Measurements from ENCODE around the gene CCDC180. TPM values are rescaled to one million over a fixed set of nuclear protein-coding genes. Genes with fewer than 3 reads are reported as not detected.
"Not testable (repeated sequence)": the region's sequence is repeated elsewhere in the genome, so short reads cannot be mapped to it uniquely, and the experiment has no call there.

CCDC180 gene
- 16.1 to 17.7 TPM (median 17.1 TPM) in 3 replicates for total RNA-seq

DNA sequence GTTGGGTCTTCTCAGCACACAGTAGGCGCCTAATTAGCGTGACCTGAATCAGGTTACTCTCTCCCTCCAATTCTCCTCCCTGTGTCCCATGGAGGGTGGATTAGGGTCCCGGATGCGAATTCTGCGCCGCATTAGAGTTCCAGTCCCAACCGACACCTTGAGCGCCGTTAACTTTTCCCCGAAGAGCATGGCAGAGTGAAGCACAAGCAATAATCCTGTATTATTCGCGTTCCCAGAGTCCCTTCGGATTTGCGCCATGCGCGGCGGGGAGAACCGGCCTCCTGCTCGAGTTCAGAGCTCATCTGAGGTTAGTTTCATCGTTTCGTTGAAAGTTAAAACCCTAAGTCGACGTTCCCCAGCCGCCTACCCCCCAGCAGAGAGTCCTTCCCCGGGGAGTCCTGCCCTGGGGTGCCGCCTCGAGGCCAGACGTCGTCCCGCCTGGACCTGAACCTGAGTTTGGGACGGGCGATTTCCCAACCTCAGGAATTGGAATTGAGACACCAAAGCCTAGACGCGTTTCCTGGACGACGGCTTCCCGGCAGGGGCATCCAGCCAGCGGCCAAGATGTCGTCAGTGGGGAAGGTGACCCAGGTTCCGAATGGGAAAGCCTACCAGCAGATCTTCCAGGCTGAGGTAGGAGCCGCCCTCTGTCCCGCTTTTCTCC is at the start of gene CCDC180:
TSS of gene CCDC180 (plus strand) at position 160 of the 664 bp plus-strand sequence. CDS start at position 565, 405 bp downstream.
- Mint-ChIP-seq H3K9me3 (peaks cover 19% of the 10 kb centered on the region), H3K36me3 (peaks cover 7% of the 10 kb centered on the region), H3K27me3 (ENCODE audit: low read depth) (no peaks in the 10 kb centered on the region), H3K4me1 (no peaks in the 10 kb centered on the region), H3K4me3 (no peak within 1 kb of the TSS), H3K27ac (no peak within 1 kb of the TSS)
- TF ChIP-seq, protein P1, sequence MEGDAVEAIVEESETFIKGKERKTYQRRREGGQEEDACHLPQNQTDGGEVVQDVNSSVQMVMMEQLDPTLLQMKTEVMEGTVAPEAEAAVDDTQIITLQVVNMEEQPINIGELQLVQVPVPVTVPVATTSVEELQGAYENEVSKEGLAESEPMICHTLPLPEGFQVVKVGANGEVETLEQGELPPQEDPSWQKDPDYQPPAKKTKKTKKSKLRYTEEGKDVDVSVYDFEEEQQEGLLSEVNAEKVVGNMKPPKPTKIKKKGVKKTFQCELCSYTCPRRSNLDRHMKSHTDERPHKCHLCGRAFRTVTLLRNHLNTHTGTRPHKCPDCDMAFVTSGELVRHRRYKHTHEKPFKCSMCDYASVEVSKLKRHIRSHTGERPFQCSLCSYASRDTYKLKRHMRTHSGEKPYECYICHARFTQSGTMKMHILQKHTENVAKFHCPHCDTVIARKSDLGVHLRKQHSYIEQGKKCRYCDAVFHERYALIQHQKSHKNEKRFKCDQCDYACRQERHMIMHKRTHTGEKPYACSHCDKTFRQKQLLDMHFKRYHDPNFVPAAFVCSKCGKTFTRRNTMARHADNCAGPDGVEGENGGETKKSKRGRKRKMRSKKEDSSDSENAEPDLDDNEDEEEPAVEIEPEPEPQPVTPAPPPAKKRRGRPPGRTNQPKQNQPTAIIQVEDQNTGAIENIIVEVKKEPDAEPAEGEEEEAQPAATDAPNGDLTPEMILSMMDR (IDR thresholded peaks at IDR 0.05; ENCODE audit: unreplicated experiment): no peak
- DNase-seq (ENCODE audit: low spot score in 2 of 2, unreplicated experiment in 2 of 2): no peak

DNA sequence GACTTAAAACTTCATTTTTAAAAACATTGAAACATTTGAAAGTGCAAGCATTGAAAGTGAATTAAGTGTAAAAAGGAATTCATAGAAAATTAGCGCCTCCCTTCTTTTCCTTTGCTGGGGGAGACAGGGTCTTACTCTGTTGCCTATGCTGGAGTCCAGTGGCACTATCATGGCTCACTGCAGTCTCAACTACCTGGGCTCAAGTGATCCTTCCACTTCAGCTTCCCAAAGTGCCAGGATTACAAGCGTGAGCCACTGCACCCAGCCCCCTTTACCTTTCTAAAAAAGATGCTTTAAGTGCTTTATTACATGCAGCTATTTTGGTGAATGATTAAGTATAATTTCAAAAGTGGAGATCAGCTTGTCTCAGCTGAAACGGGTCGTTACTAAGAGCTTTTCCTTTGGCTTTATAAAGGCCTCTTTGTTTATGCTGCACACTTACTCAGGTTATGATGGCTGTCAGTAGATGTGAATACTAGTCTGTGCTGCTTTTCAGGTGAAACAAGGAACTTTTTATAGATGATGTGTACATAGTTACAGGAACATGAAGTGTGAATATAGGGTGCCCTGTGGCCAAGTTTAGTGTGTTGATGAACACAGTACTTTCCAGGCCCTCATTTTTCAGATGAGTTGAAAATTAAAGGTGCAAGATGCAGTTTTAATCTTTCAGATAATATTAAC is 47.5 kb upstream of the CCDC180 start:
- H3K36me3 Mint-ChIP-seq; H3K27me3 Mint-ChIP-seq (ENCODE audit: low read depth); H3K4me3 Mint-ChIP-seq; DNase-seq (ENCODE audit: low spot score in 2 of 2, unreplicated experiment in 2 of 2); H3K4me1 Mint-ChIP-seq; H3K9me3 Mint-ChIP-seq; H3K27ac Mint-ChIP-seq: not testable (repeated sequence)

DNA sequence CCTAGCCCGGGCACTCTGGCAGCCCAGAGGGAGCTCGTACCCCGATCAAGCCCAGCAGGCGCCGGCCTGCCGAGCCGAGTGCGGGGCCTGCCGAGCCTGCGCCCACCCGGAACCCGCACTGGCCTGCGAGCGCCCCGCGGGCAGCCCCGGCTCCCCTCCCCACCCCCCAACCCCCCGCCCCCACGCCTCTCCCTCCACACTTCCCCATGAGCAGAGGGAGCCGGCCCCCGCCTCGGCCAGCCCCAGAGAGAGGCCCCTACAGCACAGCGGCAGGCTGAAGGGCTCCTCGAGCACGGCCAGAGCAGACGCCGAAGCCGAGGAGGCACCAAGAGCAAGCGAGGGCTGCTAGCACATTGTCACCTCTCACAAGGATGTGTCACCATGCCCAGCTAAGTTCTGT is 36.2 kb upstream of the CCDC180 start:
- H3K27ac Mint-ChIP-seq: no peak overlapping the region
- DNase-seq (ENCODE audit: low spot score in 2 of 2, unreplicated experiment in 2 of 2): no peak
- H3K9me3 Mint-ChIP-seq: no peaks in the 10 kb centered on the region
- TF ChIP-seq, protein P1 (IDR thresholded peaks at IDR 0.05; ENCODE audit: unreplicated experiment): no peak
- H3K4me1 Mint-ChIP-seq: peaks cover 7% of the 10 kb centered on the region
- peak overlapping the region; percentile 12 for H3K4me3 Mint-ChIP-seq
- peaks cover 2% of the 10 kb centered on the region for H3K36me3 Mint-ChIP-seq
- H3K27me3 Mint-ChIP-seq (ENCODE audit: low read depth): no peaks in the 10 kb centered on the region

DNA sequence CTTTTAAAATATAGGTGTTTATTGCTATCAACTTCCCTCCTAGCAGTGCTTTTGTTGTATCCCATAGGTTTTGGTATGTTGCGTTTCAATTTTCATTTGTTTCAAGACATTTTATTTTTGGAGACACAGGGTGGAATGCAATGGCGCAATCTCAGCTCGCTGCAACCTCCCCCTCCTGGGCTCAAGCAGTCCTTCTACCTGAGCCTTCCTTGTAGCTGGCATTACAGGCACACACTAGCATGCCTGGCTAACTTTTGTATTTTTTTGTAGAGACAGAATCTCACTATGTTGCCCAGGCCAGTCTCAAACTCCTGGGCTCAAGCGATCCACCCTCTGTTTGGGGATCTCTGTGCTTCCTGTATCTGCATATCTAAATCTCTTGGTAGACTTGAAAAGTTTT is 35.4 kb upstream of the CCDC180 start:
- Mint-ChIP-seq H3K36me3 (peaks cover 2% of the 10 kb centered on the region), H3K4me1 (peaks cover 7% of the 10 kb centered on the region), H3K9me3 (no peaks in the 10 kb centered on the region), H3K27ac (no peak overlapping the region), H3K4me3 (no peak overlapping the region), H3K27me3 (ENCODE audit: low read depth) (no peaks in the 10 kb centered on the region)
- TF ChIP-seq, protein P1 (IDR thresholded peaks at IDR 0.05; ENCODE audit: unreplicated experiment): no peak
- no peak for DNase-seq (ENCODE audit: low spot score in 2 of 2, unreplicated experiment in 2 of 2)

DNA sequence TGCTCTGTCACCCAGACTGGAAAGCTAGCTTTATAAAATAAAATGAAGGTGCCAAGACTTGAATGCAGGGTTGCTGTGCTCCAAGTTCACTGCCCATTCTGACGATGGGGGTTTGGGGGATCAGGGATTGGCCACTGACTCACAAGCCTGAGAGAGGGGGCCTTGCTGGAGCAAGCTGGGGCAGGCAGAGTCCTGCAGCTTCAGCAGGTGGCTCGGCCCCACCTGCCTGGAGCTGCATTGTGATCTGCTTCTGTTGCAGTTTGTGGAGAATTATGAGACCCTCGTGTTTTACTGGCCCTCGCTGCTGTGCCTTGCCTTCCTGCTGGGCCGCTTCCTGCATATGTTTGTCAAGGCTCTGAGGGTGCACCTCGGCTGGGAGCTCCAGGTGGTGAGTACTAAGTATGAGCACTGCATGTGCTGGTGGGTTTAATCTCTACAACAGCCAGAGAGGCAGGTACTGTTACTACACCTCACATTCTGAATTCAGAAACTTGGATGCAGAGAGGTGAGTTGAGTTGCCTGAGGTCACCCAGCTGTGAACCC is 31.1 kb upstream of the CCDC180 start:
- Mint-ChIP-seq H3K36me3 (peaks cover 31% of the 10 kb centered on the region), H3K4me1 (peaks cover 5% of the 10 kb centered on the region), H3K27ac (no peak overlapping the region), H3K4me3 (no peak overlapping the region), H3K9me3 (no peaks in the 10 kb centered on the region), H3K27me3 (ENCODE audit: low read depth) (no peaks in the 10 kb centered on the region)
- DNase-seq (ENCODE audit: low spot score in 2 of 2, unreplicated experiment in 2 of 2): no peak
- TF ChIP-seq, protein P1 (IDR thresholded peaks at IDR 0.05; ENCODE audit: unreplicated experiment): no peak

DNA sequence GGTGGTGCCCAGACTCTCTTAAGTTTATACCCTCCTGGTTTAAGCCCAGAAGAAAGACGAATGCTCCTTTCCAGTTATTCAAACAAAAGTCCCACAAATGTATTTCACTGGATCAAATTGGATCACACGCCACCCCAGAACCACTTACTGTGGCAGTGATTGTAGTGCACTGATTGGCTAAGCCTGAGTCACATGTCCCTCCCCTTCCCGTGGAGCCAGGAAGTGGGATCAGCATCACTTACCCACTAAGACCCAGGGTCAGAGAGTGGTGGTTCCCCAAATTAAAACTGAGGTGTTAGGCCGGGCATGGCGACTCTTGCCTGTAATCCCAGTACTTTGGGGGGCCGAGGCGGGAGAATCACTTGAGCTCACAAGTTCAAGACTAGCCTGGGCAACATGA is 29.5 kb upstream of the CCDC180 start:
- no peak overlapping the region for H3K27ac Mint-ChIP-seq
- H3K4me1 Mint-ChIP-seq: no peaks in the 10 kb centered on the region
- peaks cover 45% of the 10 kb centered on the region for H3K36me3 Mint-ChIP-seq

More for the DNA sequence above, 29.5 kb upstream of the CCDC180 start:
- TF ChIP-seq, protein P1 (IDR thresholded peaks at IDR 0.05; ENCODE audit: unreplicated experiment): no peak
- no peak for DNase-seq (ENCODE audit: low spot score in 2 of 2, unreplicated experiment in 2 of 2)
- Mint-ChIP-seq H3K4me3 (no peak overlapping the region), H3K27me3 (ENCODE audit: low read depth) (no peaks in the 10 kb centered on the region), H3K9me3 (no peaks in the 10 kb centered on the region)

Measured in mesothelial cell of epicardium (in vitro differentiated cells).